ENCODE data around the gene CLCN7. TPM values are rescaled to one million over a fixed set of nuclear protein-coding genes. Genes with fewer than 3 reads are reported as not detected.

CLCN7 gene
- total RNA-seq, 1 experiment from 2014 or later: 277 TPM

DNA sequence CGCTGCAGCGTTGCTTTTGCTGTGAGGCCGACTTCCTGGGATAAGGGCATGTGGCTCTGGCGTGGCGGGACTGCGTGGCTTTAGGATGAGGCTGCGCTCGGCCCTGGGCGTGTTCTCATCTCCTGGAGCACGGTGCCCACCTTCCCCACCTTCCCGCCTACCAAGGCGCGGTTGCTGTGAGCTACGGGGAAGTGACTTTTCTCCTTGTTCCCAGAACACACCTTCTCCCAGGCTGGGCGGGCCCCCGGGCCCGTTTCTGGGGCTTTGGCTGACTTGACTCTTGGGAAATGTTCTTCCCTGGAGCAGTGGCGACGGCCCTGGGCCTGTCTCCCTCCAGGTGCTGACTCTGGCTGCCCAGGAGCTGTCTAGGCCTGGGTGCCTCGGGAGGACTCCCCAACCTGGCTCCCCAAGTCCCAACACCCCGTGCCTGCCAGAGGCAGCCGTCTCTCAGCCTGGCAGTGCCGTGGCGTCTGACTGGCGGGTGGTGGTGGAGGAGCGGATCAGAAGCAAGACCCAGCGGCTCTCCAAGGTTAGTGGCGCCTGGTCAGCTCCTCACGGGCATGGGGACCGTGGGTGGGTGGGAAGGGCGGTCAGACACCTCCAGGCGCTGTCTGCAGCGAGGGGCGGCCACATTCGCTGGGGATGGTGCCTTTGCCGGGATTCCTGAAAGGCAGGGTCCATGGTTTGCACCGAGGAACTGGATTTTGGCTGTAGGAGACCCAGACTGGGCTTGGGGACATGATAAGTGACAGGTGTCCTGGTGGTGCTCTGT, 30.4 kb upstream of the CLCN7 start:
- DNase-seq (ENCODE audit: low read depth, low spot score): no peak
- in situ Hi-C loops (cut with HindIII; ENCODE audit: low pct_unique_long_range_greater_than_20kb, low sequenced_read_pairs): no loop called here

DNA sequence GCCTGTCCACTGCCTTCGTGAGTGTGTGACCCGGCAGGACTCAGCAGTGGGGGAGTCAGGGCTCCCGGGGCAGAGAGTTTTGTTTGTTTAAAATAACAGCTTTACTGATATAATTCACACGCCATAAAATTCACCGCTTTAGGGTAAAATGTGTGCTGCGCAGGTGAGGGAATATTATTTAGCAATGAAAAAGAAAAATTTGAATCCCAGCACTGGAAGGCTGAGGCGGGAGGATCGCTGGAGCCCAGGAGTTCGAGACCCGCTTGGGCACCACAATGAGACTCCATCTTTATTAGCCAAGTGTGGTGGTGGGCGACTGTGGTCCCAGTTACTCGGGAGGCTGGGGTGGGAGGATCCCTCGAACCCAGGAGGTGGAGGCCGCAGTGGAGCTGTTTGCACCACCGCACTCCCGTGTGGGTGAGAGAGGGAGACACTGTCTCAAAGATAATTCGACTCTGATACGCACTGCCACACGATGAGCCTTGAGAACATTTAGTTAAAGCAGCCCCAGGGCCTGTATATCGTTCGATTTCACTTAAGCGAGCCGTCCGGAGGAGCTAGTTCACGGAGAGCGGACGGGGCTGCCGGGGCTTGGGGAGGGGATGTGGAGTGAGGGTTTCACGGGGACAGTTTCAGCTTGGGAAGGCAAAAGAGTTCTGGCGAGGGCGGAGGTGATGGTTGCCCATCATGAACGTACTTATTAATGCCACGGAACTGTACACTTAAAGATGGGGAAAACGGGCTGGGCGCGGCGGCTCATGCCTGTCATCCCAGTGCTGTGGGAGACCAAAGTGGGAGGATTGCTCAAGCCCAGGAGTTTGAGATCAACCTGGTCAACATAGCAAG, 28.5 kb upstream of the CLCN7 start:
- in situ Hi-C loops (cut with HindIII; ENCODE audit: low pct_unique_long_range_greater_than_20kb, low sequenced_read_pairs): no loop called here
- no peak for DNase-seq (ENCODE audit: low read depth, low spot score)

DNA sequence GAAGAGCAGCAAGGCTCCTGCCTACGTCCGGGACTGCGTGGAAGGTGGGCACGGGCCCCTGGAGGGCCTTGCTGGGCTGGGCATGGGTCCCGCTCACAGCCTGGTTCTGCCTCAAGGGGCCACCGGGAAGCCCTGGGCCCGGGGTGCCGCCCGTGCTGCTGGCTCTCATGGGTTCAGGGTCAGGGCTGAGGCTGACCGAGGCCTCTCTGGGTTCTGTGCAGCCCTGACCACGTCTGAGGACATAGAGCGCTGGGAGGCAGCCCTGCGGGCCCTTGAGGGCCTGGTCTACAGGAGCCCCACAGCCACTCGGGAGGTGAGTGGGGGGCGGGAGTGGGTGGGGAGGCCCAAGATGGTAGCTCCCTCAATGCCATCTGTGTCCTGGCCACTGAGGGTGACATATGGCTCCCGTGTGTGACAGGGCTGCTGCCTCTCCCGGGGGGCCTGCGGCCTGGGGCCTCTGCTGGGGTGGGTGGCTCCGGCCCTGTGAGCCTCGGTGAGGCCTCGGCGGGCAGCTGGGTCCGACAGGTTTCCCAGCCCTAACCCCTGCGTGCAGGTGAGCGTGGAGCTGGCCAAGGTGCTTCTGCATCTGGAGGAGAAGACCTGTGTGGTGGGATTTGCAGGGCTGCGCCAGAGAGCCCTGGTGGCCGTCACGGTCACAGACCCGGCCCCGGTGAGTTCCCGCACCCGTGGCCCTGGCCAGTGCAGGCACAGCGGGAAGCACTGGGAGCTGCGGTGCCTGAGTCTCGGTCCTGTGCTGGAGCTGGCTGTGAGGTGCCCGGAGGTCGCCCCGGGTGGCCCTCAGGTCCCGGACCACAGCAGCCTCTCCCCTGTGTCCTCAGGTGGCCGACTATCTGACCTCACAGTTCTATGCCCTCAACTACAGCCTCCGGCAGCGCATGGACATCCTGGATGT, 27.5 kb upstream of the CLCN7 start:
- in situ Hi-C loops (cut with HindIII; ENCODE audit: low pct_unique_long_range_greater_than_20kb, low sequenced_read_pairs): no loop called here
- no peak for DNase-seq (ENCODE audit: low read depth, low spot score)

DNA sequence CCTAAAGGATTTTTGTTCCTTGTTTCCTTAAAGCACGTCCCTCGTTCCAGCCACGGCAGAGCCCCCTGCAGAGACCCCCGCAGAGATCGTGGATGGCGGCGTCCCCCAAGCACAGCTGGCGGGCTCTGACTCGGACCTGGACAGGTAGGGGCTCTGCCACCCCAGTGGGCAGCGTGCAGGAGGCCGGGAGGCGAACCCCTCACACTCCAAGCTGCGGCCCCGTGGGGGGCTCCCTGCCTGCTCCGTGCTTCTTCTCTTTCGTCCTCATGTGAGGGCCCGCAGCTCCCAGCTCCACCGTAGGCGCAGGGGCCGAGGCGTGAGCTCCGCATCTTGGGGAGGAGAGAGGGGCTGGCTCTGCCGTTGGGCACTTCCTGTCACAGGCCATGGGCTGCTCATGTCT, 26.8 kb upstream of the CLCN7 start:
- in situ Hi-C loops (cut with HindIII; ENCODE audit: low pct_unique_long_range_greater_than_20kb, low sequenced_read_pairs): no loop called here
- no peak for DNase-seq (ENCODE audit: low read depth, low spot score)

DNA sequence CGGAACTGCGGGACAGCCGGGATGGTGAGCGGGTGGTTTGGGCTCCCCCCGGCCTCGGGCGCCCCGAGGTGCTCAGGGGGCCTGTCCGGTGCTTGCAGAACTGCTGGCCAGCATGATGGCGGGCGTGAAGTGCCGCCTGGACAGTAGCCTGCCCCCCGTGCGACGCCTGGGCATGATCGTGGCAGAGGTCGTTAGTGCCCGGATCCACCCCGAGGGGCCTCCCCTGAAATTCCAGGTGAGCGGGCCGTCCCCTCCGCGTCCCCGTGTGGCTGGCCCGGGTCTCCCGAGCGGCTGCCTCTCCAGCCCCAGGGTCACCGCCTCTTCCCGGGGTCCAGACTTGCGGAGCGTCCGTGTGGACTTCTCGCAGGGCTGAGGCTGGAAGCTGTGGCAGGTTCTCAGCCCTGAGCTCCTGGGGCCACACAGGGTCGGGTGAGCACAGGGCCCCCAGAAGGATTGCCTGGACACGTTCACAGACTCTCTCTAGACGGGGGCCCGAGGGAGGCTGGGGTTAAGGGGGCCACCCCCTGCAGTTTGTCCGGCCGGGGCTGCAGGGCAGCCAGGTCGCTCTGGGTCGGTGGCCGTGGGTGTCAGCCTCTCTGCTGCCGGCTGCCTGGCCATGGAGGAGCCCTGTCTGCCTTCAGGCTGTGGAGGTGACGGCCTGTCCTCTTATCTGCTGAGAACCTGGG, 25.8 kb upstream of the CLCN7 start:
- in situ Hi-C loops (cut with HindIII; ENCODE audit: low pct_unique_long_range_greater_than_20kb, low sequenced_read_pairs): no loop called here
- DNase-seq (ENCODE audit: low read depth, low spot score): no peak

DNA sequence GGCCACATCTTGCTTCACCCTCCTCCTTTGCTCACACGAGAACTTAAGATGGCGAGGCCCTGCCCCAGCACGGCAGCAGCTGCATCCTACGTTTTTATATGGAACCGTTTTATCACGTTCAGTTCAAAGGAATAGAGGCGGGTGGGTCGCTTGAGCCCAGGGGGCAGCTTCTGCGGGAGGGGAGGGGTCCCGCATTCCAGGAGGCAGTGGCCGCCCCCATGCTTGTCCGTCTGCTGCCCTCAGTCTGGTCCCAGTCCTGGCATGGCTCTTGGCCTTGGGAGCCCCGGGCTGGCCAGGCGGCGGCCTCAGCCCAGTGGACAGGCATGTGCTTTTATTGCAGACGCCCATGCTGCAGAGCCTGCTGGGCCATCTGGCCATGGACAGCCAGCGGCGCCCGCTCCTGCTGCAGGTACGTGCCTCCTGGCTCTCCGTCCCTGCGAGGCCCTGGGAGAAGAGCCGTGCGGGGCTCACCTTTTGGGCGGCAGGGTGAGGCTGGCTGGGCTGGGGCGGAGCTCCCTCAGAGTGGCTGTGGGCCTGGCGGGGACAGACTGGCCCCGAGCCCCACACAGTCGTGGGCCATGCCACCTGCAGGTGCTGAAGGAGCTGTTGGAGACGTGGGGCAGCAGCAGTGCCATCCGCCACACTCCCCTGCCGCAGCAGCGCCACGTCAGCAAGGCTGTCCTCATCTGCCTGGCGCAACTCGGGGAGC, 25.1 kb upstream of the CLCN7 start:
- in situ Hi-C loops (cut with HindIII; ENCODE audit: low pct_unique_long_range_greater_than_20kb, low sequenced_read_pairs): no loop called here
- DNase-seq (ENCODE audit: low read depth, low spot score): no peak

DNA sequence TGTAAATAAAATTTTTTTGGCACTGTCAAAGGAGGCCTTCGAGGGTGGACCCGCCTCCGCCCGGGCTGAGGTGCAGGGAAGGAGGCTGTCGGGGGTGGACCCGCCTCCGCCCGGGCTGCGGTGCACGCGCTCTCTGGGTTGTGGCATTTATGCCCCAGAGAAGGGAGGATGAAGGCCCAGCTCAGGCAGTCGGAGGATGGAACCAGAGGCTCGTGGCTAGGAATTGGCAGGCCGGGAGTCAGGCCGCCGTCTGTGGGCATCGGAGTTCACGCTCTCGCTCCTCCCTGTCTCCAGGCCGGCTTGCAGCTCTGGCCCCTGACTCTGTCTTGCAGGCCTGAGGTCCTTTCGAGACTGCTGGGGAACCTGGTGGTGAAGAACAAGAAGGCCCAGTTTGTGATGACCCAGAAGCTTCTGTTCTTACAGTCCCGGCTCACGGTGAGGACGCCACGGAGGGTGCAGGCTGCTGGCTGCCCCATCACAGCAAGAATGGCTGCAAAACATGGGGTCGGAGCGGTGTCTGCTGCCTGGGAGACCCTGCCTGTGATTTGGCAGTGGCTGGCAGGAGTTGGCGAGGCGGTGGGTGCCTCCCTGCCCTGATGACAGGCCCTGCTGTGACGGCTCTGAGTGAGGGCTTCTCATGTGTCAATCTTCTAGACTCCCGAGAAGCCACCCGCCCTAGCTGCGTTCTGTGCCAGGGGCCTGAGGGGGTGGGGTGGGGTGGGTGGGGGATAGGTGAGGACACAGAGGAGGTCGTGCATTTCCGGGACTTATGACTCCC, 24.3 kb upstream of the CLCN7 start:
- in situ Hi-C loops (cut with HindIII; ENCODE audit: low pct_unique_long_range_greater_than_20kb, low sequenced_read_pairs): no loop called here
- no peak for DNase-seq (ENCODE audit: low read depth, low spot score)

DNA sequence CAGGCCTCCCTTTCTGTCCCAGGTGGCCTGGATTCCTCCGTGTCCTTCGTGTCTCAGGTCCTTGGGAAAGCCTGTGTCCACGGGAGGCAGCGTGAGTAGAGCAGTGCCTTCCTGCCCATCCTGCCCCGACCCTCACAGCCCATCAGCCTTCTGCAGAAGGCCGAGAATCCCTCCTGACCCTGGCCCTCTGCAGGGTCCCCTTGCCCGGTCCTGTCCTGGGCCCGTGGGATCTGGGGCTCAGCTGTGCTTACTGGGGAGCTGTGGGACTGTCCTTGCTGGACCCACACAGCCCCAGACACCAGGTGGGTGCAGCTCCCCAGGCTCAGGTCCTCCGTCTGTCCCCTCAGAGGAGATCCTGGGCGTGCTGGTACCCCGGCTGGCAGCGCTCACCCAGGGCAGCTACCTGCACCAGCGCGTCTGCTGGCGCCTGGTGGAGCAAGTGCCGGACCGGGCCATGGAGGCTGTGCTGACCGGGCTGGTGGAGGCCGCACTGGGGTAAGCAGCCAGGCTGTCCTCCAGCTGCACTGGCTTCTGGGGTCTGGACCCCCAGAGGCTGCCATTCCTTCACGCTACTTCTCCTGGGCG, 22.3 kb upstream of the CLCN7 start:
- DNase-seq (ENCODE audit: low read depth, low spot score): no peak
- in situ Hi-C loops (cut with HindIII; ENCODE audit: low pct_unique_long_range_greater_than_20kb, low sequenced_read_pairs): no loop called here

DNA sequence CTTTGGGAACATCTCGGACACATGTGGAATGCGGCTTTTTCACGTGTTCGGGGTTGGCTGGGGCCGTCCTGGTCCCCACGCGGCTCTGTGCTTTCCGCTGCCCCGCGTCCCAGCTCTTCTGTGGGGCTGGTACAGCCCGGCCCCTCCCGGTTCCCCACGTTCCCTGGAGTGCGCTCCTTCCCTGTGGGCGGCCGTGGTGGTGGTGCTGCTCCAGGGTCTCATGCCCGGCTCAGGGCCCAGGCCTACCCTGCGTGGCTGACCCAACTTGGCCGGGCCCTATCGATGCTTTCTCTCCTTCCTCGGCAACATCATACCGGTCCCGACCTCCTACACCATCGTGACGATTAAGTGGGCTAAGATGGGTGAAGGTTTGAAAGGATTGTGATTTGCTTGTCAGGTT, 21.6 kb upstream of the CLCN7 start:
- no peak for DNase-seq (ENCODE audit: low read depth, low spot score)
- in situ Hi-C loops (cut with HindIII; ENCODE audit: low pct_unique_long_range_greater_than_20kb, low sequenced_read_pairs): no loop called here

DNA sequence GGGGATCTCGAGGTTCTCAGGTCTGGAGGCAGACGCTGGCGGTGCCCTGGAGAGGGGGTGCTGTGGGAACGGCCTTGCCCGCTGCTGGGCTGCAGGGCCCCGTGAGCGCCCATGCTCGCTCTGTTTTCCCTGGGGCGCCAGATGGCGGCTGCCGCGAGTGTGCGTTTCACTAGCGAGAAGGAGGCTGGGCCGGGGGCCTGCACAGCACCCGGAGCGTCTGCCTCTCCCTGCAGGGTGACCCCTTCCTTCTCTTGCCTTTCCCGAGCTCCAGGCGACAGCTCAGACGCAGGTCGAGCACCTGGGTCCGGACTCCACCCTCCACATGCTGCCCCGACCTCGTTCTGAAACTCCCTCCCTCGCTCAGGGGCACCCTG, 21.0 kb upstream of the CLCN7 start:
- DNase-seq (ENCODE audit: low read depth, low spot score): no peak
- in situ Hi-C loops (cut with HindIII; ENCODE audit: low pct_unique_long_range_greater_than_20kb, low sequenced_read_pairs): no loop called here

DNA sequence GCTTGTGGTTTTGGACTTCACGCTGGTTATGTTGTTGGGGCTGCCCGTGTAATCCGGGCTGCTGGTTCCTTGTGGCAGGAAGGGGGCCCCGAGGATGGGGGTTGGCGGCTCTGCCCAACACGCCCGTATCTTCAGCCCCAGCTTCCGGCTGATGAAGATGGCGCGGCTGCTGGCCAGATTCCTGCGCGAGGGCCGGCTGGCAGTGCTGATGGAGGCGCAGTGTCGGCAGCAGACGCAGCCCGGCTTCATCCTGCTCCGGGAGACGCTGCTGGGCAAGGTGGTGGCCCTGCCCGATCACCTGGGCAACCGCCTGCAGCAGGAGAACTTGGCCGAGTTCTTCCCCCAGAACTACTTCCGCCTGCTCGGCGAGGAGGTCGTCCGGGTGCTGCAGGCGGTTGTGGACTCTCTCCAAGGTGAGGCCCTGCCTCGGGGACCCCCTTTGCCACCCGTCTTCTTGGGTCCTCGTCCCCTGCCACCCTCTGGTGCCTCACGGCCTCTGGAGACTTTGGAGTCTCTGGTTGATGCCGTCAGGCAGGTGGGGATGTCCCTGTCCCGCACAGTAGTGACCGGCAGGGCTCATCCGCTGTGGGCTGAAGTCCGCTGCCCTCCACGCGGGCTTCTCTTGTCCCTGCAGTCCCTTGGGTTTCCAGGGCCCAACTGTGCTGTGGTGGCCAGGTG, 20.5 kb upstream of the CLCN7 start:
- in situ Hi-C loops (cut with HindIII; ENCODE audit: low pct_unique_long_range_greater_than_20kb, low sequenced_read_pairs): no loop called here
- DNase-seq (ENCODE audit: low read depth, low spot score): no peak

DNA sequence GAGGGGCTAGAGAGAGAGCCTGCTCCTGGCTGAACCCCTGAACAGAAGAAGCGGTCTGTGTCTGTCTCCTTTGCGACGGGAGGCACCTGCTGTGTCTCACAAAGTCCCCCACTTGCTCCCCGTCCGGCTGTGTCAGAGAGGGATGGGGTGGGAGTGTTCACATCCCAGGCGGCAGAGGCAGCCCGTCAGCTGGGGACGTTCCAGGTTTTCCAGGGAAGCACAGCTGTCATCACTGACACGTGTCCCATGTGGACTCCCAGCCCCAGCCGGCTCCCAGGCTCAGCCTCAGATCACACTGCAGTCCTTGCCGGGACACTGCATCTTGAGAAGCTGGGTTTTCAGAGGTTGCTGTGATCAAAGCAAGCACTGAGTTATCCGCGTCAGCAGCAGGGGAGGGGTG, 19.9 kb upstream of the CLCN7 start:
- in situ Hi-C loops (cut with HindIII; ENCODE audit: low pct_unique_long_range_greater_than_20kb, low sequenced_read_pairs): no loop called here

DNA sequence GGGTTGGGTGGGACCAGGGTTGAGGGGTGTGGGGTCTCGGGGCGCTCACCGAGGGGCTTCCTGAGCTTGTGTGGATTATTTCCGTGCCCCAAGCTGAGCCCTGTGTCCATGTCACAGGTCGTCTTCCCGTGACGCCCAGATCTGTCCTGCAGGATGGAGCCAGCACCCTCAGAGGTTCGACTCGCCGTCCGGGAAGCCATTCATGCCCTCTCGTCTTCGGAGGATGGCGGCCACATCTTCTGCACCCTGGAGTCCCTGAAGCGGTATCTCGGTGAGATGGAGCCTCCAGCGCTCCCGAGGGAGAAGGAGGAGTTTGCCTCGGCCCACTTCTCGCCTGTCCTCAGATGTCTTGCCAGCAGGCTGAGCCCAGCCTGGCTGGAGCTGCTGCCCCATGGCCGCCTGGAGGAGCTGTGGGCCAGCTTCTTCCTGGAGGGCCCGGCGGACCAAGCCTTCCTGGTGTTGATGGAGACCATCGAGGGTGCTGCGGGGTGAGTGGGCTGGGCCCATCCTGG, 19.4 kb upstream of the CLCN7 start:
- in situ Hi-C loops (cut with HindIII; ENCODE audit: low pct_unique_long_range_greater_than_20kb, low sequenced_read_pairs): no loop called here
- DNase-seq (ENCODE audit: low read depth, low spot score): peak; percentile 61

More for the DNA sequence above, 19.9 kb upstream of the CLCN7 start:
- DNase-seq (ENCODE audit: low read depth, low spot score): no peak

DNA sequence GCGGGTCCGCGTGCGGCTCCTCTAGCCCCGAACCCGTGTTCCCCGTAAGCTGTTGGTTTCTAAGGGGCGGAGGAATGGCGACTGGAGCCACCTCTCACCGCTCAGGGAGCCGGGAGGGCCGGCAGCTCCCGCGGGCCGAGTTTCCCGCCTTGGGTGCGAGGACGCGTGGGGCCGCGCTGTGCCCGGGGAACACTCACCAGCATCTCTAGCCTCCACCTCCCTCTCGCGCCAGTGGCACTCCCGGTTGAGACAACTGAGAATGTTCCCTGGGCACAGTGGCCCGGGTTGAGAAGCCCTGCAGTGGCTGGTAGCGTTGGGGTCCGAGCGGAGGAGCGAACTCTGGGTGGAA, 18.9 kb upstream of the CLCN7 start:
- DNase-seq (ENCODE audit: low read depth, low spot score): no peak
- in situ Hi-C loops (cut with HindIII; ENCODE audit: low pct_unique_long_range_greater_than_20kb, low sequenced_read_pairs): no loop called here

DNA sequence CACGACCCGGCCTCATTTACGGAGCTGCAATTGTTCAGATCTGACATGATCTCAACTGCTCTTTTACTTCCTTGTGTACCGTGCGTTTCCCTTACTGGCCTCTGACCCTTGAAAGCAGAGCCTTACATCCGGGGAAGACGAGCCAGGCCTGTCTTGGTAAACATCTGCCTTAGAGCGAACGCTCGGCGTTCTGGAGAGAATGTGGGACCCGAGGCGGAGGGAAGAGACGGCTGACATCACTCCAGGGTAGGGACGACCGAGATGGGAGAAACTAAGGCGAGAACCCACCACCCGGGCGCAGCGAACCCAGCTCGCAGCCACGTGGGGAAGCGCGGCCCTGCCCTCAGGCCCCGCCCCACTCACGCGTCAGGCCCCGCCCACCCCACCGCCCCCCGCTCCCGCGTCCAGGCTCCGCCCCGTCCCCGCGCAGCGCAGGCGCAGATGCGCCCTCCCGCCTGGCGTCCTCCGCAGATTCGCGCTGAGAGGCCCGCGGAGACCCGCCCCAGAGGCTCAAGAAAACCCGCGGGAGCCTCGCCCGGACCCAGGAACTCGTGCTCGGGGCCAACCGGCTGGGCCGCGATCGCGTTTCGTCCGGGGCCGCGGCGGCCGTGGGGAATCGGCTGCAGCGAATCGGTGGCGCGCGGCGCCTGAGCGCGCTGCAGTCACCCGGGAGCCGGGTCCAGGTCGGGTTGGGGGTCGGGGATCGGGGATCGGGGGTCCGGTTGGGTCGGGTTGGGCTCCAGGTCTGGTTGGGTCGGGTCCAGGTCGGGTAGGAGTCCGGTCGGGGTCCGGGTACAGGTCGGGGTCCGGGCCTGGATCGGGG, 18.3 kb upstream of the CLCN7 start, which contains the start of gene TELO2:
Gene TELO2, plus strand, starts transcription at position 438 of the 823 bp plus-strand sequence. CDS start 922 bp downstream, outside the sequence.
- in situ Hi-C loops (cut with HindIII; ENCODE audit: low pct_unique_long_range_greater_than_20kb, low sequenced_read_pairs): no loop called here
- DNase-seq (ENCODE audit: low read depth, low spot score): peak; percentile 65
